ENCODE results near the gene HTN3. TPM values are rescaled to one million over a fixed set of nuclear protein-coding genes. Genes with fewer than 3 reads are reported as not detected.
"Not testable (repeated sequence)": the region's sequence is repeated elsewhere in the genome, so short reads cannot be mapped to it uniquely, and the experiment has no call there.

Gene HTN3
- total RNA-seq, 1 experiment from 2014 or later, result not detected

- TF ChIP-seq EZH2 (IDR thresholded peaks at IDR 0.05; ENCODE audit: low read depth), result no peak
- TF ChIP-seq CTCF (conservative IDR thresholded peaks at IDR 0.05), result no peak
- Histone ChIP-seq H4K20me1 (ENCODE audit: insufficient read depth) (no peaks in the 10 kb centered on the region), H2AFZ (no peak overlapping the region), H3K79me2 (ENCODE audit: low read depth) (no peaks in the 10 kb centered on the region), H3K9me2 (ENCODE audit: insufficient read depth) (no peaks in the 10 kb centered on the region), H3K27me3 (ENCODE audit: insufficient read depth, low read depth) (no peaks in the 10 kb centered on the region), H3K9me3 (ENCODE audit: insufficient read depth, low read depth) (no peaks in the 10 kb centered on the region), H3K4me2 (no peak overlapping the region), H3K36me3 (ENCODE audit: low read depth) (no peaks in the 10 kb centered on the region), H3K4me1 (replicated peaks; ENCODE audit: insufficient read depth) (no peaks in the 10 kb centered on the region), H3K27ac (no peak overlapping the region), H3F3A (ENCODE audit: insufficient read depth, low read depth) (no peaks in the 10 kb centered on the region), H3K4me3 (no peak overlapping the region)
- no TSS peak for BruUV-seq (replicated peaks)
- POLR2A ChIA-PET (ENCODE audit: unreplicated experiment), result no interaction called here
- intact Hi-C loops (cut with micrococcal nuclease; ENCODE audit: unreplicated experiment), result no loop called here
- CTCF ChIA-PET, result no interaction called here
- DNase-seq, result no peak
These were observed 13.5 kb downstream of the HTN3 start for GRCh38 chr4:70041652-70042286.

- BruUV-seq (replicated peaks); CTCF ChIA-PET; H3K27me3 ChIP-seq (ENCODE audit: insufficient read depth, low read depth); H3K9me2 ChIP-seq (ENCODE audit: insufficient read depth); H3K36me3 ChIP-seq (ENCODE audit: low read depth); DNase-seq; H3K4me1 ChIP-seq (replicated peaks; ENCODE audit: insufficient read depth); H3K27ac ChIP-seq; H2AFZ ChIP-seq; intact Hi-C loops (cut with micrococcal nuclease; ENCODE audit: unreplicated experiment); H3F3A ChIP-seq (ENCODE audit: insufficient read depth, low read depth); H3K4me2 ChIP-seq; H3K9me3 ChIP-seq (ENCODE audit: insufficient read depth, low read depth); POLR2A ChIA-PET (ENCODE audit: unreplicated experiment); H4K20me1 ChIP-seq (ENCODE audit: insufficient read depth); H3K4me3 ChIP-seq; H3K79me2 ChIP-seq (ENCODE audit: low read depth): not testable (repeated sequence)
These were observed 21.9 kb downstream of the HTN3 start, which contains the start of gene HTN1 for GRCh38 chr4:70050138-70050537. TSS of gene HTN1 (plus strand) at chr4:70050438. CDS start at chr4:70053077, 2,639 bp downstream.

- H3K9me3 ChIP-seq (ENCODE audit: insufficient read depth, low read depth); H3K4me3 ChIP-seq; H3K79me2 ChIP-seq (ENCODE audit: low read depth); H4K20me1 ChIP-seq (ENCODE audit: insufficient read depth); H3F3A ChIP-seq (ENCODE audit: insufficient read depth, low read depth); H3K27ac ChIP-seq; POLR2A ChIA-PET (ENCODE audit: unreplicated experiment); H3K36me3 ChIP-seq (ENCODE audit: low read depth); H3K9me2 ChIP-seq (ENCODE audit: insufficient read depth); DNase-seq; H3K4me1 ChIP-seq (replicated peaks; ENCODE audit: insufficient read depth); H3K27me3 ChIP-seq (ENCODE audit: insufficient read depth, low read depth); H3K4me2 ChIP-seq; BruUV-seq (replicated peaks); CTCF ChIA-PET; intact Hi-C loops (cut with micrococcal nuclease; ENCODE audit: unreplicated experiment); H2AFZ ChIP-seq: not testable (repeated sequence)
These were observed 28.3 kb downstream of the HTN3 start for GRCh38 chr4:70056534-70056933.

- ChIA-PET POLR2A (ENCODE audit: unreplicated experiment) (no interaction called here), CTCF (no interaction called here)
- no peak for TF ChIP-seq CTCF (conservative IDR thresholded peaks at IDR 0.05)
- TF ChIP-seq EZH2 (IDR thresholded peaks at IDR 0.05; ENCODE audit: low read depth), result no peak
- H3K9me3 ChIP-seq (ENCODE audit: insufficient read depth, low read depth), result no peaks in the 10 kb centered on the region
- H3K9me2 ChIP-seq (ENCODE audit: insufficient read depth), result no peaks in the 10 kb centered on the region
- intact Hi-C loops (cut with micrococcal nuclease; ENCODE audit: unreplicated experiment), result no loop called here
- H3K4me3 ChIP-seq, result no peak overlapping the region
- no peaks in the 10 kb centered on the region for H3K79me2 ChIP-seq (ENCODE audit: low read depth)
- H3K27me3 ChIP-seq (ENCODE audit: insufficient read depth, low read depth), result no peaks in the 10 kb centered on the region
- no peaks in the 10 kb centered on the region for H3K4me1 ChIP-seq (replicated peaks; ENCODE audit: insufficient read depth)
- no peaks in the 10 kb centered on the region for H3F3A ChIP-seq (ENCODE audit: insufficient read depth, low read depth)
- no peaks in the 10 kb centered on the region for H4K20me1 ChIP-seq (ENCODE audit: insufficient read depth)
- H3K36me3 ChIP-seq (ENCODE audit: low read depth), result no peaks in the 10 kb centered on the region
- H2AFZ ChIP-seq, result no peak overlapping the region
- no peak for DNase-seq
- BruUV-seq (replicated peaks), result no TSS peak
- H3K4me2 ChIP-seq, result no peak overlapping the region
- H3K27ac ChIP-seq, result no peak overlapping the region
These were observed 29.4 kb downstream of the HTN3 start for GRCh38 chr4:70057651-70058050.
